GM19099 (cell line): ENCODE results near the gene DTX2.
"Not testable (repeated sequence)": the region's sequence is repeated elsewhere in the genome, so short reads cannot be mapped to it uniquely, and the experiment has no call there.

Source experiments
- POLR2A ChIP-seq: IDR thresholded peaks from 3 replicates; pipeline ENCODE4 v1.6.1; 2011; ENCODE audit warnings: low read depth; ENCODE audit not compliant: insufficient read length; ENCODE audit errors: extremely low read depth

DTX2 gene

GRCh38 chr7:76509931-76510877 lies 48.7 kb downstream of the DTX2 start, which contains the start of gene UPK3B:
UPK3B (plus strand) TSS chr7:76510552; CDS start chr7:76510653, 101 bp downstream.
- no peak for TF ChIP-seq POLR2A

GRCh38 chr7:76512941-76513816 lies 51.7 kb downstream of the DTX2 start:
- TF ChIP-seq POLR2A: no peak

GRCh38 chr7:76513817-76514799 lies 52.6 kb downstream of the DTX2 start:
- no peak for TF ChIP-seq POLR2A

DNA sequence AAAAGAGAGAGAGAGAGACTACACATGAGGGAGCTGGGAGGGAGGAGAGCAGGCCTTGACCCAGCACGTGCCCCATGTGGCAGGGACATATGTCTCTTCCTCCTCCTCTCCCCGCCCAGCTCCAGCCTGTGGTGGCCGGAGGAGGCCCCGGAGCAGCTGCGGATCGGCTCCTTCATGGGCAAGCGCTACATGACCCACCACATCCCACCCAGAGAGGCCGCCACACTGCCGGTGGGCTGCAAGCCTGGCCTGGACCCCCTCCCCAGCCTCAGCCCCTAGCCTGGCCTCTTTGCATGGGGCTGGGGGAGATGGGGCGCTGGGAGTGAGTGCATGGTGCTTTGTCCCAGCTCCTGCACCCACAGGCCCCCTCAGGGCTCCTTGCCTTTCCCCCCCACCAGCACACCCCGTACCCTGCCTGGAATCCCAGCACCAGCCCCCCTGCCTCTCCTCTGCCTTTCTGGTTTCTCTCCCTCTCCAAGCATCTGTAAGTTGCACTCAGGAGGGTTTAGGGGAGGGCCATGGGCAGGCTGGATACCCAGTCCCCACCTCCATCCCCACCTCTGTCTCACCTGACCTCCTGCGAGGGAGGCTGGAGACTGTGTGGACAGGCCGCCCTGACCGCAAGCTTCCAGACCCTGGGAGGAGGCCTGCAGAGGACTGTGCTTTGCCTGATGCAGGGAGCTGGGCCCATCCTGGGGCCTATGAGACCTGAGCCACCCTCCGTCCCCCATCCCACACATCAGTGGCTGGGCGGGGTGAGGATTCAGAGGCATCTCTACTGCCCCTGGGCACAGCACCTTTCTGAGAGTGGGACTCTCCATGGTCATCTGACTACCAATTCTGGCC lies 53.6 kb downstream of the DTX2 start:
- no peak for TF ChIP-seq POLR2A

GRCh38 chr7:76515999-76516443 lies 54.5 kb downstream of the DTX2 start:
- TF ChIP-seq POLR2A: no peak

- TF ChIP-seq POLR2A: not testable (repeated sequence)
These were observed 81.7 kb downstream of the DTX2 start, which contains the start of gene SPDYE16 for GRCh38 chr7:76543197-76543596. SPDYE16 (minus strand) TSS chr7:76543297; CDS start chr7:76541459, 1,838 bp downstream.

GRCh38 chr7:76549025-76549854 lies 87.7 kb downstream of the DTX2 start:
- TF ChIP-seq POLR2A: peak; percentile 69
